ENCODE data around the gene ABCC1.
"Not testable (repeated sequence)": the region's sequence is repeated elsewhere in the genome, so short reads cannot be mapped to it uniquely, and the experiment has no call there.

ABCC1 gene

GRCh38 chr16:16159662-16160061 lies 210.2 kb downstream of the ABCC1 start:
- Histone ChIP-seq H4K91ac (ENCODE audit: low read depth, low read length) (no peak overlapping the region), H3K9me3 (ENCODE audit: insufficient read depth, low read depth, low read length) (peaks cover 23% of the 10 kb centered on the region), H3K9ac (ENCODE audit: low read length) (no peak overlapping the region), H3K4me1 (ENCODE audit: control insufficient read depth in 1 of 2, insufficient read depth in 2 of 2, low read length in 2 of 2) (no peaks in the 10 kb centered on the region), H3K4ac (ENCODE audit: low read depth, low read length) (no peak overlapping the region), H2BK5ac (ENCODE audit: low read depth, low read length, poor library complexity) (no peak overlapping the region), H2BK12ac (ENCODE audit: low read length) (no peak overlapping the region), H3K23ac (ENCODE audit: low read length) (no peak overlapping the region), H4K8ac (ENCODE audit: low read depth, low read length) (no peak overlapping the region), H2BK120ac (ENCODE audit: insufficient read depth, low read length, poor library complexity) (no peak overlapping the region), H3K4me2 (ENCODE audit: low read length) (no peak overlapping the region), H3K79me1 (ENCODE audit: low read length) (no peaks in the 10 kb centered on the region), H3K27me3 (ENCODE audit: insufficient read depth, low read length) (no peaks in the 10 kb centered on the region), H3K4me3 (ENCODE audit: low read depth, low read length) (no peak overlapping the region), H2AFZ (ENCODE audit: insufficient read depth, low read length, poor library complexity) (no peak overlapping the region), H4K12ac (ENCODE audit: low read depth, low read length) (no peak overlapping the region), H3K79me2 (ENCODE audit: control insufficient read depth, insufficient read depth, low read length, poor library complexity) (no peaks in the 10 kb centered on the region), H3K14ac (ENCODE audit: low read length) (no peak overlapping the region), H3K36me3 (ENCODE audit: control insufficient read depth in 1 of 2, insufficient read depth in 2 of 2, low read length in 2 of 2) (no peaks in the 10 kb centered on the region), H2AK5ac (ENCODE audit: low read length) (no peak overlapping the region), H3K27ac (ENCODE audit: low read depth, low read length) (no peak overlapping the region), H3K18ac (ENCODE audit: low read length) (no peak overlapping the region)
- no peak for DNase-seq
- WGBS (ENCODE audit: extremely low coverage, insufficient coverage, insufficient read length), result no CpG with 5 or more reads among the region's 3 CpGs

DNA sequence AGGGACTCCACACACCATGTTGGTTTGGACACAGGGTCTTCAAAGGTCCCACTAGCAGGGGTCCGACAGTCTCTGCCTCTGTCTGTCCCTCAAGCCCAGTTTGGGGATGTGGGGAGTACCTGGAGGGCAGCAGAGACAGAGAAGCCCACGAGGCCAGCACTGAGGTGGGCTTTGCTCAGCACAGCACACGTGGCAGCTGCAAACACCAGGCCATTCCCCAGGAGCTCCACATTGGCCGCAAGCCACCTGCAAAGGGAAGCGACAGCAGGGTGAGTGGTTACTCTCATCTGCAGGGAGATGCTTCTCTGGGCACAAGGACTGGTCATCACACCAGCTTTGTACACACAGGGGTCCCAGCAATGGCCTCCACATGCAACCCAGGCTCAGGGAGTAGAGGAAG lies 211.9 kb downstream of the ABCC1 start:
- DNase-seq, result no peak

GRCh38 chr16:16161840-16162239 lies 212.4 kb downstream of the ABCC1 start:
- H3K4me3 ChIP-seq (ENCODE audit: low read depth, low read length); H3K27me3 ChIP-seq (ENCODE audit: insufficient read depth, low read length); H4K91ac ChIP-seq (ENCODE audit: low read depth, low read length); H2BK5ac ChIP-seq (ENCODE audit: low read depth, low read length, poor library complexity); H3K4me1 ChIP-seq (ENCODE audit: control insufficient read depth in 1 of 2, insufficient read depth in 2 of 2, low read length in 2 of 2); H3K79me2 ChIP-seq (ENCODE audit: control insufficient read depth, insufficient read depth, low read length, poor library complexity); H3K36me3 ChIP-seq (ENCODE audit: control insufficient read depth in 1 of 2, insufficient read depth in 2 of 2, low read length in 2 of 2); H3K27ac ChIP-seq (ENCODE audit: low read depth, low read length); H3K23ac ChIP-seq (ENCODE audit: low read length); H3K4ac ChIP-seq (ENCODE audit: low read depth, low read length); H3K4me2 ChIP-seq (ENCODE audit: low read length); H3K79me1 ChIP-seq (ENCODE audit: low read length); H2BK120ac ChIP-seq (ENCODE audit: insufficient read depth, low read length, poor library complexity); H3K14ac ChIP-seq (ENCODE audit: low read length); H3K18ac ChIP-seq (ENCODE audit: low read length); H2BK12ac ChIP-seq (ENCODE audit: low read length); H2AK5ac ChIP-seq (ENCODE audit: low read length); DNase-seq; H4K8ac ChIP-seq (ENCODE audit: low read depth, low read length); H2AFZ ChIP-seq (ENCODE audit: insufficient read depth, low read length, poor library complexity); H3K9ac ChIP-seq (ENCODE audit: low read length); H4K12ac ChIP-seq (ENCODE audit: low read depth, low read length): not testable (repeated sequence)
- WGBS (ENCODE audit: extremely low coverage, insufficient coverage, insufficient read length), result no CpG with 5 or more reads among the region's 5 CpGs
- peaks cover 22% of the 10 kb centered on the region for H3K9me3 ChIP-seq (ENCODE audit: insufficient read depth, low read depth, low read length)

More for the DNA sequence above, 211.9 kb downstream of the ABCC1 start:
- no peak overlapping the region for H3K27ac ChIP-seq (ENCODE audit: low read depth, low read length)
- no peak overlapping the region for H3K23ac ChIP-seq (ENCODE audit: low read length)
- no peak overlapping the region for H3K4me3 ChIP-seq (ENCODE audit: low read depth, low read length)
- H3K9ac ChIP-seq (ENCODE audit: low read length), result no peak overlapping the region
- no peak overlapping the region for H3K4me2 ChIP-seq (ENCODE audit: low read length)
- H4K12ac ChIP-seq (ENCODE audit: low read depth, low read length), result no peak overlapping the region
- no peak overlapping the region for H2AK5ac ChIP-seq (ENCODE audit: low read length)
- H4K8ac ChIP-seq (ENCODE audit: low read depth, low read length), result no peak overlapping the region
- no peak overlapping the region for H3K18ac ChIP-seq (ENCODE audit: low read length)
- no peak overlapping the region for H4K91ac ChIP-seq (ENCODE audit: low read depth, low read length)
- no peaks in the 10 kb centered on the region for H3K79me2 ChIP-seq (ENCODE audit: control insufficient read depth, insufficient read depth, low read length, poor library complexity)
- H3K4me1 ChIP-seq (ENCODE audit: control insufficient read depth in 1 of 2, insufficient read depth in 2 of 2, low read length in 2 of 2), result no peaks in the 10 kb centered on the region
- no CpG with 5 or more reads among the region's 5 CpGs for WGBS (ENCODE audit: extremely low coverage, insufficient coverage, insufficient read length)
- H2BK120ac ChIP-seq (ENCODE audit: insufficient read depth, low read length, poor library complexity), result no peak overlapping the region
- H3K14ac ChIP-seq (ENCODE audit: low read length), result no peak overlapping the region
- no peak overlapping the region for H2AFZ ChIP-seq (ENCODE audit: insufficient read depth, low read length, poor library complexity)
- no peak overlapping the region for H2BK5ac ChIP-seq (ENCODE audit: low read depth, low read length, poor library complexity)
- no peak overlapping the region for H2BK12ac ChIP-seq (ENCODE audit: low read length)
- no peak overlapping the region for H3K4ac ChIP-seq (ENCODE audit: low read depth, low read length)
- peaks cover 22% of the 10 kb centered on the region for H3K9me3 ChIP-seq (ENCODE audit: insufficient read depth, low read depth, low read length)
- H3K27me3 ChIP-seq (ENCODE audit: insufficient read depth, low read length), result no peaks in the 10 kb centered on the region
- no peaks in the 10 kb centered on the region for H3K36me3 ChIP-seq (ENCODE audit: control insufficient read depth in 1 of 2, insufficient read depth in 2 of 2, low read length in 2 of 2)
- H3K79me1 ChIP-seq (ENCODE audit: low read length), result no peaks in the 10 kb centered on the region

DNA sequence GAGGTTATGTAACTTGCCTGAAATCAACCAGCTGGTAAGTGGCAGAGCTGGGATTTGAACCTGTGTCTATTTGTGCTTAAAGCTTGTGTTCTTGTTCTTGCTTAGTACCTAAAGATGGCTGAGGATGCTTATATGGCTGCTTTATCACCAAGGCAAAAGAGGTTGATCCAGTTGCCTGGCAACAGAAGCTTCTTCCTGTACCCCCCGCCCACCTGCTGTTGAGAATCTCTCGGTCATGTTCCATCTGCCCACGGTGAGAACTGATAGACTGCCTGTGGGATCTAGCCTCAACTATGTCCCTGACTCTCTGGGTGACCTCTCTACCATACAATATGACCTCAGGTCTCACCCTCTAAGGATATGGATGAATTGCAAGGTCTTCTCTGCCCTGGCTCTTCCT lies 213.2 kb downstream of the ABCC1 start:
- Histone ChIP-seq H3K4me2 (ENCODE audit: low read length) (no peak overlapping the region), H2AFZ (ENCODE audit: insufficient read depth, low read length, poor library complexity) (no peak overlapping the region), H4K8ac (ENCODE audit: low read depth, low read length) (no peak overlapping the region), H3K36me3 (ENCODE audit: control insufficient read depth in 1 of 2, insufficient read depth in 2 of 2, low read length in 2 of 2) (no peaks in the 10 kb centered on the region), H3K23ac (ENCODE audit: low read length) (no peak overlapping the region), H2BK120ac (ENCODE audit: insufficient read depth, low read length, poor library complexity) (no peak overlapping the region), H2AK5ac (ENCODE audit: low read length) (no peak overlapping the region), H3K79me1 (ENCODE audit: low read length) (no peaks in the 10 kb centered on the region), H3K4me1 (ENCODE audit: control insufficient read depth in 1 of 2, insufficient read depth in 2 of 2, low read length in 2 of 2) (no peaks in the 10 kb centered on the region), H3K18ac (ENCODE audit: low read length) (no peak overlapping the region), H2BK5ac (ENCODE audit: low read depth, low read length, poor library complexity) (no peak overlapping the region), H3K27ac (ENCODE audit: low read depth, low read length) (no peak overlapping the region), H3K79me2 (ENCODE audit: control insufficient read depth, insufficient read depth, low read length, poor library complexity) (no peaks in the 10 kb centered on the region), H4K91ac (ENCODE audit: low read depth, low read length) (no peak overlapping the region), H2BK12ac (ENCODE audit: low read length) (no peak overlapping the region), H3K9ac (ENCODE audit: low read length) (no peak overlapping the region), H3K9me3 (ENCODE audit: insufficient read depth, low read depth, low read length) (peaks cover 18% of the 10 kb centered on the region), H4K12ac (ENCODE audit: low read depth, low read length) (no peak overlapping the region), H3K4ac (ENCODE audit: low read depth, low read length) (no peak overlapping the region), H3K14ac (ENCODE audit: low read length) (no peak overlapping the region), H3K27me3 (ENCODE audit: insufficient read depth, low read length) (no peaks in the 10 kb centered on the region), H3K4me3 (ENCODE audit: low read depth, low read length) (no peak overlapping the region)
- no peak for DNase-seq
- no CpG with 5 or more reads among the region's 3 CpGs for WGBS (ENCODE audit: extremely low coverage, insufficient coverage, insufficient read length)

Measured in trophoblast cell (in vitro differentiated cells and primary cell).